OCI-LY1 (cell line): ENCODE data around the gene C2CD3.

ENCODE experiments used
- EZH2 ChIP-seq: fragments of 200-600 bp; sonication (generic), shearing (Covaris generic); IDR thresholded peaks from 2 replicates; pipeline ENCODE4 v1.8.0; 2017; ENCODE audit warnings: borderline replicate concordance, mixed run types, mild to moderate bottlenecking, antibody characterized with exemption, low read length, moderate library complexity, mixed read lengths
- TF ChIP-seq, protein P1 (sequence below): fragments of 200-600 bp; sonication (generic), shearing (Covaris generic); IDR thresholded peaks from 2 replicates; pipeline ENCODE4 v1.5.1; 2017; ENCODE audit warnings: mild to moderate bottlenecking, antibody characterized with exemption, low read length, moderate library complexity, mixed read lengths

GRCh38 chr11:74021998-74022397 is 148.8 kb downstream of the C2CD3 start:
- no peak for TF ChIP-seq EZH2
- TF ChIP-seq, protein P1, sequence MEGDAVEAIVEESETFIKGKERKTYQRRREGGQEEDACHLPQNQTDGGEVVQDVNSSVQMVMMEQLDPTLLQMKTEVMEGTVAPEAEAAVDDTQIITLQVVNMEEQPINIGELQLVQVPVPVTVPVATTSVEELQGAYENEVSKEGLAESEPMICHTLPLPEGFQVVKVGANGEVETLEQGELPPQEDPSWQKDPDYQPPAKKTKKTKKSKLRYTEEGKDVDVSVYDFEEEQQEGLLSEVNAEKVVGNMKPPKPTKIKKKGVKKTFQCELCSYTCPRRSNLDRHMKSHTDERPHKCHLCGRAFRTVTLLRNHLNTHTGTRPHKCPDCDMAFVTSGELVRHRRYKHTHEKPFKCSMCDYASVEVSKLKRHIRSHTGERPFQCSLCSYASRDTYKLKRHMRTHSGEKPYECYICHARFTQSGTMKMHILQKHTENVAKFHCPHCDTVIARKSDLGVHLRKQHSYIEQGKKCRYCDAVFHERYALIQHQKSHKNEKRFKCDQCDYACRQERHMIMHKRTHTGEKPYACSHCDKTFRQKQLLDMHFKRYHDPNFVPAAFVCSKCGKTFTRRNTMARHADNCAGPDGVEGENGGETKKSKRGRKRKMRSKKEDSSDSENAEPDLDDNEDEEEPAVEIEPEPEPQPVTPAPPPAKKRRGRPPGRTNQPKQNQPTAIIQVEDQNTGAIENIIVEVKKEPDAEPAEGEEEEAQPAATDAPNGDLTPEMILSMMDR = no peak
